HepG2 (cell line): ENCODE measurements around the gene RCOR1. TPM values are rescaled to one million over a fixed set of nuclear protein-coding genes. Genes with fewer than 3 reads are reported as not detected.
A peak's percentile ranks its signal among the peaks of the same experiment; 100 is the strongest.

Source experiments
- CCDC6 ChIP-seq: sonication (generic); formaldehyde crosslinking; IDR thresholded peaks from 2 replicates; pipeline ENCODE4 v1.8.1; 2022; ENCODE audit warnings: mild to moderate bottlenecking, missing genetic modification reagents, moderate library complexity
- CEBPG ChIP-seq: IDR thresholded peaks from 2 replicates; pipeline ENCODE4 v1.6.1; 2016
- HMG20B ChIP-seq: conservative IDR thresholded peaks from 2 replicates; pipeline ENCODE4 v1.6.1; 2016; ENCODE audit warnings: missing genetic modification reagents, missing compliant biosample characterization
- ISL2 ChIP-seq: sonication (generic); formaldehyde crosslinking; IDR thresholded peaks from 2 replicates; pipeline ENCODE4 v1.5.0; 2020; ENCODE audit warnings: missing genetic modification reagents
- MAF1 ChIP-seq: sonication (generic); formaldehyde crosslinking; IDR thresholded peaks from 2 replicates; pipeline ENCODE4 v1.5.0; 2020; ENCODE audit warnings: missing genetic modification reagents, borderline replicate concordance
- MAFF ChIP-seq: IDR thresholded peaks from 2 replicates; pipeline ENCODE4 v1.6.1; 2011; ENCODE audit warnings: low read depth, low read length, improper control_type of control experiment
- NR2F2 ChIP-seq: IDR thresholded peaks from 2 replicates; pipeline ENCODE4 v1.6.1; 2012; ENCODE audit warnings: low read depth, inconsistent platforms, borderline replicate concordance
- SIN3B ChIP-seq: fragments of 150-350 bp; IDR thresholded peaks from 2 replicates; pipeline ENCODE4 v1.6.1; 2014; ENCODE audit warnings: low read length
- SIX1 ChIP-seq: sonication (generic); formaldehyde crosslinking; IDR thresholded peaks from 2 replicates; pipeline ENCODE4 v1.4.0; 2020; ENCODE audit warnings: missing genetic modification reagents, borderline replicate concordance
- SIX4 ChIP-seq: sonication (generic); formaldehyde crosslinking; IDR thresholded peaks from 2 replicates; pipeline ENCODE4 v1.4.0; 2020; ENCODE audit warnings: missing genetic modification reagents
- SOX13 ChIP-seq, 3 experiments: fragments of 450-650 bp in 1 of 3; sonication (generic) in 1 of 3; formaldehyde crosslinking in 1 of 3; IDR thresholded peaks in 2 of 3; conservative IDR thresholded peaks in 1 of 3; 2 replicates each; pipeline versions ENCODE4 v1.5.0 to v1.6.1; 2016 to 2020; ENCODE audit warnings: antibody characterized with exemption in 1 of 3, mild to moderate bottlenecking in 1 of 3, missing compliant biosample characterization in 1 of 3, missing genetic modification reagents in 1 of 3, moderate library complexity in 1 of 3
- SOX5 ChIP-seq: IDR thresholded peaks from 2 replicates; pipeline ENCODE4 v1.6.1; 2016; ENCODE audit warnings: borderline replicate concordance
- SOX6 ChIP-seq, 2 experiments: fragments of 450-650 bp in 1 of 2; sonication (generic) in 1 of 2; formaldehyde crosslinking in 1 of 2; IDR thresholded peaks; 2 replicates each; pipeline versions ENCODE4 v1.4.0 to v1.6.1; 2017 to 2020; ENCODE audit warnings: antibody characterized with exemption in 1 of 2, mild to moderate bottlenecking in 1 of 2, missing genetic modification reagents in 1 of 2
- TBX2 ChIP-seq: sonication (generic); formaldehyde crosslinking; IDR thresholded peaks from 2 replicates; pipeline ENCODE4 v1.5.0; 2020; ENCODE audit warnings: missing genetic modification reagents, mild to moderate bottlenecking, borderline replicate concordance
- ZKSCAN1 ChIP-seq: fragments of 150-350 bp; IDR thresholded peaks from 2 replicates; pipeline ENCODE4 v1.6.1; 2014; ENCODE audit warnings: low read length
- ZNF451 ChIP-seq: sonication (generic); formaldehyde crosslinking; IDR thresholded peaks from 2 replicates; pipeline ENCODE4 v1.5.0; 2020; ENCODE audit warnings: mild to moderate bottlenecking, missing genetic modification reagents
- ZNF547 ChIP-seq: sonication (generic); formaldehyde crosslinking; IDR thresholded peaks from 2 replicates; pipeline ENCODE4 v1.5.1; 2020; ENCODE audit warnings: mild to moderate bottlenecking, missing genetic modification reagents
- ZNF7 ChIP-seq: IDR thresholded peaks from 2 replicates; pipeline ENCODE4 v1.6.1; 2016; ENCODE audit warnings: missing biosample characterization, missing genetic modification reagents
- ZSCAN20 ChIP-seq: sonication (generic); formaldehyde crosslinking; IDR thresholded peaks from 2 replicates; pipeline ENCODE4 v1.4.0; 2020; ENCODE audit warnings: missing genetic modification reagents, mild to moderate bottlenecking, borderline replicate concordance
- polyA plus RNA-seq, 8 experiments: library from polyadenylated mRNA; depleted of rRNA in 3 of 8; stranded (reverse) in 7 of 8; unstranded in 1 of 8; fragments of >200 nt; fragmentation: Illumina TruSeq in 4 of 8; extraction: Trizol in 4 of 8; gene quantifications; 2 replicates each; pipeline versions ENCODE4 v1.2.1 to v1.2.3, GENCODE V29; 2011 to 2016; ENCODE audit warnings: low read depth in 4 of 8, missing spikeins in 1 of 8, mixed read lengths in 1 of 8; ENCODE audit not compliant: insufficient read depth in 1 of 8
- total RNA-seq, 5 experiments: library from RNA; depleted of rRNA; stranded (reverse); fragments of >200 nt; fragmentation: Illumina TruSeq; extraction: Trizol; gene quantifications; 2 replicates each; pipeline ENCODE4 v1.2.3, GENCODE V29; 2016; ENCODE audit warnings: low read depth in 1 of 5
- TF ChIP-seq, protein P1 (sequence below): sonication (generic); formaldehyde crosslinking; IDR thresholded peaks from 2 replicates; pipeline ENCODE4 v1.4.0; 2020; ENCODE audit warnings: missing genetic modification reagents
- TF ChIP-seq, protein P2 (sequence below): IDR thresholded peaks from 2 replicates; pipeline ENCODE4 v1.6.1; 2016; ENCODE audit warnings: low read depth, missing genetic modification reagents, missing compliant biosample characterization
- TF ChIP-seq, protein P3 (sequence below): sonication (generic); formaldehyde crosslinking; IDR thresholded peaks from 2 replicates; pipeline ENCODE4 v1.8.0; 2022; ENCODE audit warnings: missing genetic modification reagents, mild to moderate bottlenecking, borderline replicate concordance

Gene RCOR1
- total and polyA plus RNA-seq, 2 of the 13 experiments (the other 11 are each of a cell fraction or from before 2014, with no cell fraction given), result 10.2 to 11.1 TPM

DNA sequence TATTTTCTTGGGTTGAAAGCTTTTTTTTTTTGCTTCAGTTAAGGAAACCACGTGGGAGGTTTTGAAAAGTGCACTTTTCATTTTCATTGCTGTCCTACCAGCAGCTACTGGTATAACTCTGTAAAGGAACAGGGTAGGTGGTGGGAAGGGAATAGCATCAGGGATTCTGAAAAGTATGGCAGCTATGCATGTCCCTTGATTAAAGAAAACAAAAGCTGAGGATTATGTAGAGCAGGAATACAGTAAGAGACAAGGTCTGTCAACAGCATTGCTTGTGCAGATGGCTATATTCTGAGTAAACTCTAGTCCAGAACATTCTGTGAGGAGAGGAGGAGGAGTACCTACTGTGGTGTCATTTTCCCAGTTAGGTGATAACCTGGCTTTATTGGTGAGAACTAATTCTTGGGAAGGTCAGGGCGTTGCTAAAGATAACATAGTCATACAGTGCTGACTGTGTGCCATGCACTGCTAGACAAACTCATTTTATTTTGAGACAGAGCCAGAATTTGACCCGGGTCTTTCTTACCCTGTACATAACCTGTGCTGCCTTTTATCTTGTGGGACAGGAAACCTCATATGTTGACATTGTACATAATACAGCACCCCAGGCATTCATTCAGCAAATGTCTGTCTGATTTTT lies 104.5 kb downstream of the RCOR1 start (continued):
- TF ChIP-seq, protein P1, sequence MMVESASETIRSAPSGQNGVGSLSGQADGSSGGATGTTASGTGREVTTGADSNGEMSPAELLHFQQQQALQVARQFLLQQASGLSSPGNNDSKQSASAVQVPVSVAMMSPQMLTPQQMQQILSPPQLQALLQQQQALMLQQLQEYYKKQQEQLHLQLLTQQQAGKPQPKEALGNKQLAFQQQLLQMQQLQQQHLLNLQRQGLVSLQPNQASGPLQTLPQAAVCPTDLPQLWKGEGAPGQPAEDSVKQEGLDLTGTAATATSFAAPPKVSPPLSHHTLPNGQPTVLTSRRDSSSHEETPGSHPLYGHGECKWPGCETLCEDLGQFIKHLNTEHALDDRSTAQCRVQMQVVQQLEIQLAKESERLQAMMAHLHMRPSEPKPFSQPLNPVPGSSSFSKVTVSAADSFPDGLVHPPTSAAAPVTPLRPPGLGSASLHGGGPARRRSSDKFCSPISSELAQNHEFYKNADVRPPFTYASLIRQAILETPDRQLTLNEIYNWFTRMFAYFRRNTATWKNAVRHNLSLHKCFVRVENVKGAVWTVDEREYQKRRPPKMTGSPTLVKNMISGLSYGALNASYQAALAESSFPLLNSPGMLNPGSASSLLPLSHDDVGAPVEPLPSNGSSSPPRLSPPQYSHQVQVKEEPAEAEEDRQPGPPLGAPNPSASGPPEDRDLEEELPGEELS (CRISPR knock-in tag), result peak; percentile 52
- TF ChIP-seq SIN3B (no peak), SOX13 (IDR thresholded peaks at IDR 0.05) (no peak), SOX13 (CRISPR knock-in tag; conservative IDR thresholded peaks at IDR 0.05 in 1 of 2, IDR thresholded peaks at IDR 0.05 in 1 of 2) (peak in 1 of 2 experiments; percentile 77; a peak in 2 of 4 replicates), ZNF7 (peak; percentile 39; the same call in 1 of the 2 replicates), MAFF (no peak), TBX2 (CRISPR knock-in tag) (peak; percentile 77; the same call in 1 of the 2 replicates), SOX6 (IDR thresholded peaks at IDR 0.05) (no peak), SOX6 (CRISPR knock-in tag; IDR thresholded peaks at IDR 0.05) (peak; percentile 55), SIX4 (0 out of 2 replicates have a peak, but pooled peaks have one; percentile 43), ZNF451 (no peak), NR2F2 (0 out of 2 replicates have a peak, but pooled peaks have one; percentile 43), ZNF547 (CRISPR knock-in tag) (no peak), CEBPG (CRISPR knock-in tag) (no peak), CCDC6 (CRISPR knock-in tag) (no peak), HMG20B (CRISPR knock-in tag) (peak; percentile 63), ZSCAN20 (CRISPR knock-in tag) (no peak), MAF1 (CRISPR knock-in tag) (no peak), SOX5 (CRISPR knock-in tag) (peak; percentile 42; the same call in 1 of the 2 replicates), ZKSCAN1 (no peak), SIX1 (CRISPR knock-in tag) (peak; percentile 39; the same call in 1 of the 2 replicates), ISL2 (CRISPR knock-in tag) (0 out of 2 replicates have a peak, but pooled peaks have one; percentile 31)
- TF ChIP-seq, protein P2, sequence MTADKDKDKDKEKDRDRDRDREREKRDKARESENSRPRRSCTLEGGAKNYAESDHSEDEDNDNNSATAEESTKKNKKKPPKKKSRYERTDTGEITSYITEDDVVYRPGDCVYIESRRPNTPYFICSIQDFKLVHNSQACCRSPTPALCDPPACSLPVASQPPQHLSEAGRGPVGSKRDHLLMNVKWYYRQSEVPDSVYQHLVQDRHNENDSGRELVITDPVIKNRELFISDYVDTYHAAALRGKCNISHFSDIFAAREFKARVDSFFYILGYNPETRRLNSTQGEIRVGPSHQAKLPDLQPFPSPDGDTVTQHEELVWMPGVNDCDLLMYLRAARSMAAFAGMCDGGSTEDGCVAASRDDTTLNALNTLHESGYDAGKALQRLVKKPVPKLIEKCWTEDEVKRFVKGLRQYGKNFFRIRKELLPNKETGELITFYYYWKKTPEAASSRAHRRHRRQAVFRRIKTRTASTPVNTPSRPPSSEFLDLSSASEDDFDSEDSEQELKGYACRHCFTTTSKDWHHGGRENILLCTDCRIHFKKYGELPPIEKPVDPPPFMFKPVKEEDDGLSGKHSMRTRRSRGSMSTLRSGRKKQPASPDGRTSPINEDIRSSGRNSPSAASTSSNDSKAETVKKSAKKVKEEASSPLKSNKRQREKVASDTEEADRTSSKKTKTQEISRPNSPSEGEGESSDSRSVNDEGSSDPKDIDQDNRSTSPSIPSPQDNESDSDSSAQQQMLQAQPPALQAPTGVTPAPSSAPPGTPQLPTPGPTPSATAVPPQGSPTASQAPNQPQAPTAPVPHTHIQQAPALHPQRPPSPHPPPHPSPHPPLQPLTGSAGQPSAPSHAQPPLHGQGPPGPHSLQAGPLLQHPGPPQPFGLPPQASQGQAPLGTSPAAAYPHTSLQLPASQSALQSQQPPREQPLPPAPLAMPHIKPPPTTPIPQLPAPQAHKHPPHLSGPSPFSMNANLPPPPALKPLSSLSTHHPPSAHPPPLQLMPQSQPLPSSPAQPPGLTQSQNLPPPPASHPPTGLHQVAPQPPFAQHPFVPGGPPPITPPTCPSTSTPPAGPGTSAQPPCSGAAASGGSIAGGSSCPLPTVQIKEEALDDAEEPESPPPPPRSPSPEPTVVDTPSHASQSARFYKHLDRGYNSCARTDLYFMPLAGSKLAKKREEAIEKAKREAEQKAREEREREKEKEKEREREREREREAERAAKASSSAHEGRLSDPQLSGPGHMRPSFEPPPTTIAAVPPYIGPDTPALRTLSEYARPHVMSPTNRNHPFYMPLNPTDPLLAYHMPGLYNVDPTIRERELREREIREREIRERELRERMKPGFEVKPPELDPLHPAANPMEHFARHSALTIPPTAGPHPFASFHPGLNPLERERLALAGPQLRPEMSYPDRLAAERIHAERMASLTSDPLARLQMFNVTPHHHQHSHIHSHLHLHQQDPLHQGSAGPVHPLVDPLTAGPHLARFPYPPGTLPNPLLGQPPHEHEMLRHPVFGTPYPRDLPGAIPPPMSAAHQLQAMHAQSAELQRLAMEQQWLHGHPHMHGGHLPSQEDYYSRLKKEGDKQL (CRISPR knock-in tag), result peak; percentile 17; the same call in 1 of the 2 replicates
- TF ChIP-seq, protein P3, sequence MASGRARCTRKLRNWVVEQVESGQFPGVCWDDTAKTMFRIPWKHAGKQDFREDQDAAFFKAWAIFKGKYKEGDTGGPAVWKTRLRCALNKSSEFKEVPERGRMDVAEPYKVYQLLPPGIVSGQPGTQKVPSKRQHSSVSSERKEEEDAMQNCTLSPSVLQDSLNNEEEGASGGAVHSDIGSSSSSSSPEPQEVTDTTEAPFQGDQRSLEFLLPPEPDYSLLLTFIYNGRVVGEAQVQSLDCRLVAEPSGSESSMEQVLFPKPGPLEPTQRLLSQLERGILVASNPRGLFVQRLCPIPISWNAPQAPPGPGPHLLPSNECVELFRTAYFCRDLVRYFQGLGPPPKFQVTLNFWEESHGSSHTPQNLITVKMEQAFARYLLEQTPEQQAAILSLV (CRISPR knock-in tag), result no peak
